ENCODE measurements around the gene SNX9.

DNA sequence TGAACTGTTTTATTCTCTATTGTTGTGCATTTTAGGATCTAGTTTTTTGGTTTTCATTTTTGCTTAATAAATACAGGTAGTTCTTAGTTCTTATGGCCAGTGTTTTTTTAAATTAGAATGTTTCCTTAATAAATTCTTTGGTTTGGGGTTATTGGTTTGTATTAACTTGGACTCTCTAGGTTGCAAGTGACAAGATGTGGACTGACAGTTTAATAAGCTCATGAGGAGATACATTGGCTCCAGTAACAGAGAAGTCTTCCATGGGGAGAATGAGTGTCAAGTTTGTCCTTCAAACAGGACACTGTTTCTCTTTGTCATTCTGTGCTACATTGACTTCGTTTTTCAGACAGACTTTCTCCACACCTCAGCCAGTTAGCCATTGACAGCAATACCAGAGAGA is 39.7 kb downstream of the SNX9 start:
- no peak for TF ChIP-seq POLR2A (IDR thresholded peaks at IDR 0.05)
- TF ChIP-seq, protein P1, sequence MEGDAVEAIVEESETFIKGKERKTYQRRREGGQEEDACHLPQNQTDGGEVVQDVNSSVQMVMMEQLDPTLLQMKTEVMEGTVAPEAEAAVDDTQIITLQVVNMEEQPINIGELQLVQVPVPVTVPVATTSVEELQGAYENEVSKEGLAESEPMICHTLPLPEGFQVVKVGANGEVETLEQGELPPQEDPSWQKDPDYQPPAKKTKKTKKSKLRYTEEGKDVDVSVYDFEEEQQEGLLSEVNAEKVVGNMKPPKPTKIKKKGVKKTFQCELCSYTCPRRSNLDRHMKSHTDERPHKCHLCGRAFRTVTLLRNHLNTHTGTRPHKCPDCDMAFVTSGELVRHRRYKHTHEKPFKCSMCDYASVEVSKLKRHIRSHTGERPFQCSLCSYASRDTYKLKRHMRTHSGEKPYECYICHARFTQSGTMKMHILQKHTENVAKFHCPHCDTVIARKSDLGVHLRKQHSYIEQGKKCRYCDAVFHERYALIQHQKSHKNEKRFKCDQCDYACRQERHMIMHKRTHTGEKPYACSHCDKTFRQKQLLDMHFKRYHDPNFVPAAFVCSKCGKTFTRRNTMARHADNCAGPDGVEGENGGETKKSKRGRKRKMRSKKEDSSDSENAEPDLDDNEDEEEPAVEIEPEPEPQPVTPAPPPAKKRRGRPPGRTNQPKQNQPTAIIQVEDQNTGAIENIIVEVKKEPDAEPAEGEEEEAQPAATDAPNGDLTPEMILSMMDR (IDR thresholded peaks at IDR 0.05), result no peak

Data from body of pancreas (tissue), 4 donors.